ENCODE results near the gene RCN1.

DNA sequence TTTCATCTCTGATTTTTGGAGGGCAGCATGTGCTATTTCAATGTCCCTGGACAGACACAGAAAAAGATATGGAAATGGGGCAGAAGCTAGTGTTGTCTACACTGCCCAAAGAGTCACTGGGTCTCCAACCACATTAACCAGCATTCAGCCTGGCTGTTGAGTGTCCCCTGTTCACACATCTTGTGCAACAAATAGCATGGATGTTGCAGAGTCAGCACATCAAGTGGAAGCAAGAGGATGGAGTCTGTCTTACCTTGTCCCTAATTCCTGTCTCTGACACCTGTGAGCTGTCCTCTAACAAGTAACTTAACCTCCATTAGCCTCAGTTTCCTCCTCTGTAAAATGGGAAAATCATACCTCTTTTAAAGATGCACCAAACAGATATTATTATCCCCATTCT, 60.2 kb downstream of the RCN1 start:
- TF ChIP-seq SIN3A (IDR thresholded peaks at IDR 0.05; ENCODE audit: low read depth) (no peak), POLR2A (IDR thresholded peaks at IDR 0.05; ENCODE audit: borderline replicate concordance, extremely low read depth, insufficient read depth, insufficient read length) (no peak)
